Activated naive CD4-positive, alpha-beta T cell treated with anti-CD3 and anti-CD28 coated beads, Interleukin-2, amount 50 U/mL, for 24 hours (primary cell): ENCODE data around the gene ARHGAP8.

ENCODE experiments used
- H3K27ac Mint-ChIP-seq: one replicate; pipeline ENCODE4 v1.8.0; 2021; ENCODE audit warnings: mild to moderate bottlenecking, mixed read lengths
- H3K27me3 Mint-ChIP-seq: one replicate; pipeline ENCODE4 v1.8.0; 2021; ENCODE audit warnings: mixed read lengths
- H3K36me3 Mint-ChIP-seq: one replicate; pipeline ENCODE4 v1.8.0; 2021; ENCODE audit warnings: mixed read lengths
- H3K4me1 Mint-ChIP-seq: one replicate; pipeline ENCODE4 v1.8.0; 2021; ENCODE audit warnings: mixed read lengths
- H3K4me3 Mint-ChIP-seq: one replicate; pipeline ENCODE4 v1.8.0; 2021; ENCODE audit warnings: mild to moderate bottlenecking, mixed read lengths
- H3K9me3 Mint-ChIP-seq: one replicate; pipeline ENCODE4 v1.8.0; 2021; ENCODE audit warnings: mixed read lengths

The ARHGAP8 gene

DNA sequence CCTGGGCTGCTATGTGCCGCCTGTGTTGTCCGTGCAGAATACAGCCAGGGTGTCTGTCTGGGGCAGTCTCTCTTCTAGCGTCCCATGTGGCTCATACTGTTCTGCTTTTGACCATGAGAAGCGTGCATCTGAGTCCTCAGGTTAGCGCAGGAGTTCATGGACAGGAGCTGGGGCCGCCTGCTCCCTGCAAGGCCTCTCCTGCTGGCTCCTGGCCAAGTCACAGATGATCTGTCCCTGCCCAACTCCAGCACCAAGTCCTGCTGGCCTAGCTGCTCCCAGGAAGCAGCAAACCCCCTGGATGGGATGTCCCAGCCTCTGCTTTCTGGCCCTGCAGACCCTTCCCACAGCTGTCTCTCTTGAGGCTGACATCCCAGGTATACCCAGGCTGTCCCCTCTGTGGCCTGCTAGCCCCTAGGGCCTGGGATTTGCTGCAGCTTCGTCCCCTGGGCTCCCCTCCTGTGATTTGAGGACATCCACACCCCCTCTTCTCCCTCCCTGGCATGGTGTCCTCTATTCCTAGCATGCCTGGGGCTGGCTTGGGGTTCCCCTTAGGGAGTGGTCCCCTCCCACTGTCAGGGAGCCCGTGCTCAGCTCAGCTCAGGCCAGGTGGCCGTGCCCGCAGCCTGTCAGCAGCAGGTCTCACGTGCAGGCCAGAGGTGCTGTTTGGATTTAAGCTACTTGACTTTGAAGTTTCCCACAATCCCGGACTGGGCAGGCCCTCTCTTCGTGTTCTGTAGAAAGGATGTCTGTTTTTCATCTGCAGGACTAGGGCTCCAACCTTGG, 32.6 kb upstream of the ARHGAP8 start:
- no peak overlapping the region for H3K27ac Mint-ChIP-seq
- H3K9me3 Mint-ChIP-seq: no peaks in the 10 kb centered on the region
- H3K36me3 Mint-ChIP-seq: peaks cover 2% of the 10 kb centered on the region
- H3K27me3 Mint-ChIP-seq: no peaks in the 10 kb centered on the region
- no peaks in the 10 kb centered on the region for H3K4me1 Mint-ChIP-seq
- no peak overlapping the region for H3K4me3 Mint-ChIP-seq

DNA sequence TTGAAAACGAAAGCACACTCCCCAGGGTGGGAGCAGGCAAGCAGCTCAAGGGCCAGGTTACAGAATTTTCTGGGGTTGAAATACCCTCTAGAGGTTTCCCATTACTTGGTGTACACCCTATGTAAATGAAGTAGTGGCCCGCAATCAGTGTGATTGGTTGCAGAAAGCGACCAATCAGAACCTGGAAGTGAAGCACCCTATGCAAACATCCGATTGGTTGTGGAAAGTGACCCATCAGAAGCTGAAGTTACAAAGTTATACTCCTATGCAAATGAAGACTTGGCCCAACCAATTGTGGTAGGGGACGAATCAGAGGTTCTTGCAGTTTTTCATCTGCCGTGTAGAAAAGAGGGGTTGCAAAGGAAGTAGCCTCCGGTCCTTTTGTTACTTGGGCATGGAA, 31.2 kb upstream of the ARHGAP8 start:
- H3K27me3 Mint-ChIP-seq: no peaks in the 10 kb centered on the region
- no peaks in the 10 kb centered on the region for H3K9me3 Mint-ChIP-seq
- H3K27ac Mint-ChIP-seq: no peak overlapping the region
- peaks cover 2% of the 10 kb centered on the region for H3K36me3 Mint-ChIP-seq
- no peak overlapping the region for H3K4me3 Mint-ChIP-seq
- no peaks in the 10 kb centered on the region for H3K4me1 Mint-ChIP-seq

DNA sequence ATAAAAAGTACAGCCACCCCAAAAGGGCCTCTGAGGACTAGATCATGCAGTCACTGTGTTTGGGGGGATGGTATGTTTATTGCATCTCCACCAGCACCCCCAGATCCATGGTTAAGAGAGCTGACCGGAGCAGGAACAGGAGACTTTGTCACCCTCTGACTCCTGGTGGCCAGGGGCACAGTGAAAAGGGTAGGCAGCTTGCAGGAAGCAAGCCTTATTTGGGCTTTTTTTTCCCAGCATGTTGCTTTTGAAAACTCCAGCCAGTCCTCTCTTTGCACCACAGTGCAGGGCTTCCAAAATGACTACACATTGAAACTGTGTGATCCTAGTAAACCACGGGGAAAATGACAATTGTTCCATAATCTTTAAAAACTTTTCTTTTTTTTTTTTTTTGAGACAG, 29.8 kb upstream of the ARHGAP8 start:
- Mint-ChIP-seq H3K27me3 (no peaks in the 10 kb centered on the region), H3K4me1 (no peaks in the 10 kb centered on the region), H3K36me3 (peaks cover 2% of the 10 kb centered on the region)

DNA sequence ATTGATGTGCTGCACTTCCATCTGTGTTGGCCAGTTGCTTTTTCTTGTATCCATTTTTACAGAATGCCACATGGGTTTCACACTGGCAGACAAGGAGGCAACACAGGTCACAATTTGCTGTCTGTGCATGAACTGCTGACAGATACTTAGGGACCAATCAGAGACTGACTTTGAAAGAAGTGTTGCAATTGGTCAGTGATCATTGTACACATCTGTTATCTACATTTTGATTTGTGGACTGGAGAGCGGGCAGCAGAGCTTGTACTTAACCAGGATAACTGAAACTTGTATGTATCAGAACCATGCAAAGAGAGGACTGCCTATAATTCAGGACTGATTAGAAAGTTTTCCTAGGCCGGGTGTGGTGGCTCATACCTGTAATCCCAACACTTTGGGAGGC, 28.6 kb upstream of the ARHGAP8 start:
- no peaks in the 10 kb centered on the region for H3K4me1 Mint-ChIP-seq
- no peak overlapping the region for H3K4me3 Mint-ChIP-seq
- H3K27me3 Mint-ChIP-seq: no peaks in the 10 kb centered on the region
- H3K27ac Mint-ChIP-seq: no peak overlapping the region
- H3K9me3 Mint-ChIP-seq: no peaks in the 10 kb centered on the region
- H3K36me3 Mint-ChIP-seq: peaks cover 2% of the 10 kb centered on the region

More for the DNA sequence above, 29.8 kb upstream of the ARHGAP8 start:
- Mint-ChIP-seq H3K27ac (no peak overlapping the region), H3K4me3 (no peak overlapping the region), H3K9me3 (no peaks in the 10 kb centered on the region)

DNA sequence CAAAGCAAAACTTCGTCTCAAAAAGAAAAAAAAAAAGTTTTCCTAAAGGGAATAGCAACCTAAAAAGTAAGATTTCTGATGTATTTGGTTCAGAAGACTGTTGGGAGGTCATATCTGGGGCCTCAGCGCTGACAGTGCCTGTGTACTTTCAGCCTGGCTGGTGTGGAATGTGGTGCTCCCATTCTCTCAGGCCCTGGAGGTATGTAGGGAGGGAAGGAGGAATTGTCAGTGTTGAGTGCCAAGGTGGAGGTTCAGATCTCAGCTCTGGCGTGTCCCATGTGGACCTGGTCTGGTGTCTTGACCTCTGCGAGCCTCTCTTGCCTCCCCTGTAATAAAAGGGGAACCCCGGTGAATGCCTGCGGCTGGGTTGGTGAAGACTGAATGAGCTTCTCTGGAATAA, 28.0 kb upstream of the ARHGAP8 start:
- Mint-ChIP-seq H3K4me3 (no peak overlapping the region), H3K27me3 (no peaks in the 10 kb centered on the region), H3K27ac (no peak overlapping the region), H3K9me3 (no peaks in the 10 kb centered on the region), H3K36me3 (peaks cover 2% of the 10 kb centered on the region), H3K4me1 (no peaks in the 10 kb centered on the region)

DNA sequence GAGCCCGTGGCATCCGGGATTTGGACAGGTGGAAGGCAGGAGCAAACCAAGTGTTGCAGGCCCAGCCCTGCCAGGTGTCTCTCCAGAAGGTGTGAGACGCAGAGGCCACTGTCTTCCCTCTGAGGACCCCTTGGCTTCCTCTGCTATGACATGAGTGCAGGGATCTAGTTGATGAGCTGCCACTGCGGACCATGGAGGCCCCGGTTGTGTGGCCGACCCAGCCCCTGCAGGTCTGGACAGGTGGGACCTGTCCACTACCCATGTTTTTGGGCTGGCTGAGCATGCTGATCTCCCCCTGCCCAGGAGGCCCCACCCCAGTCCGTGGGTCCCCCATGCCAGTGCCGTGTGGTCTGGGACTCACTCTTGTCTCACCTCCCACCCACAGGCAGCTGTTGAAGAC, 27.5 kb upstream of the ARHGAP8 start:
- Mint-ChIP-seq H3K36me3 (peaks cover 2% of the 10 kb centered on the region), H3K27me3 (no peaks in the 10 kb centered on the region), H3K9me3 (no peaks in the 10 kb centered on the region), H3K4me1 (no peaks in the 10 kb centered on the region), H3K4me3 (no peak overlapping the region), H3K27ac (no peak overlapping the region)

DNA sequence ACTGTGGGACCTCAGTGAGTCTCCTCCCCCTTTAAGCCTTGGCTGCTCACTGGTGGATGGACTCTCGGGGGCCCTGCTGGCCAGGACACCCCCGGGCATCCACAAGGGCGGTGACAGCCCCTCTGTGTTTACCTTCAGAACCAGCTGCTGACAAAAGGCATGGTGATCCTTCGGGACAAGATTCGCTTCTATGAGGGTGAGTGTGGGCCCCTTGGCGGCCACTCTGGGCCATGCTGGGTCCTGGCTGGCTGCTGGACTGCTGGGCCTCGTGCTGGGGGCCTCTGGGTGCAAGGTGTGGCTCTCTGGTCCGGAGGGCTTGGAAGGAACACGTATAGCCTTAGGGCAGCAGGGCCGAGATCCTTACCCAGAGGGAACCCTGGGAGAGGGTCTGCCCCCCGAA, 25.9 kb upstream of the ARHGAP8 start:
- Mint-ChIP-seq H3K27ac (no peak overlapping the region), H3K4me1 (no peaks in the 10 kb centered on the region), H3K9me3 (no peaks in the 10 kb centered on the region), H3K4me3 (no peak overlapping the region), H3K27me3 (no peaks in the 10 kb centered on the region), H3K36me3 (no peaks in the 10 kb centered on the region)

DNA sequence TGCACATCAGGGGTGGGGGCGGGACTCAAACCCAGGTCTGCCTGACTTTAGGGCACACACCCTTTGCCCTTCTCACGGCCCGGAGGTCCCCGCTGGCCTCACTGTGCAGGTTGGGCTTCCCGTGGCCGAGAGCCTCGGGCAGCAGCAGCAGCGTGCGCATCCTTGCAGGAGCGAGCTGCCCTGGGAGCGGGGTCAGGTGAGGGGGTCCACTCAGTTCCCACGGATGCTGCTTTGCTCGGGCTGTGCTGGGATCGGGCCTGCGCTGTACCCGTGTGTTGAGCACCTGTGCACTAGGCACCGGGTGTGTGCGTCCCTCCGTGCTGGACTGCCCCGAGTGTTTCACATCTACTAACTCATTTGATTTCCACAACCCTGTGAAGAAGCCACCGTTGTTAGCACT, 25.2 kb upstream of the ARHGAP8 start:
- Mint-ChIP-seq H3K4me3 (no peak overlapping the region), H3K27me3 (no peaks in the 10 kb centered on the region), H3K9me3 (no peaks in the 10 kb centered on the region), H3K36me3 (no peaks in the 10 kb centered on the region), H3K4me1 (no peaks in the 10 kb centered on the region), H3K27ac (no peak overlapping the region)

DNA sequence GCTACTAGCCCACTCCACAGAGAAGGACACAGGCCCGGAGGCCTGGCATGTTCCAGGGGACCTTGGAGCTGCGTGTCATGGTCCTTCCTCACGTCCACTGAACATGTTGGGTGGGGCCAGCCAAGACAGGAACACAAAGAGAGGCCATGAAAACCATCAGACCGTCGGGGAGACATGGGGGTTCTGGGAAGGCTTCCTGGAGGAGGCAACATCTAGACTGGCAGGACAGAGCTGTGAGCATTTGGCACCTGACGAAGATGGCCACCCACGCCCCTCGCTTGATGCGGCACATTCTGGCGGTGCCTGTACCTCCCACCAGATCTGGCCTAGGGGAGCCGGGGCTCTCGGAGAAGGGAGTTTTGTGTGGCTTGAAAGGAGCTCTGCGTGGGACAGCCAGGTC, 24.7 kb upstream of the ARHGAP8 start:
- no peak overlapping the region for H3K4me3 Mint-ChIP-seq
- H3K4me1 Mint-ChIP-seq: no peaks in the 10 kb centered on the region
- no peaks in the 10 kb centered on the region for H3K27me3 Mint-ChIP-seq
- H3K9me3 Mint-ChIP-seq: no peaks in the 10 kb centered on the region
- no peaks in the 10 kb centered on the region for H3K36me3 Mint-ChIP-seq
- no peak overlapping the region for H3K27ac Mint-ChIP-seq

DNA sequence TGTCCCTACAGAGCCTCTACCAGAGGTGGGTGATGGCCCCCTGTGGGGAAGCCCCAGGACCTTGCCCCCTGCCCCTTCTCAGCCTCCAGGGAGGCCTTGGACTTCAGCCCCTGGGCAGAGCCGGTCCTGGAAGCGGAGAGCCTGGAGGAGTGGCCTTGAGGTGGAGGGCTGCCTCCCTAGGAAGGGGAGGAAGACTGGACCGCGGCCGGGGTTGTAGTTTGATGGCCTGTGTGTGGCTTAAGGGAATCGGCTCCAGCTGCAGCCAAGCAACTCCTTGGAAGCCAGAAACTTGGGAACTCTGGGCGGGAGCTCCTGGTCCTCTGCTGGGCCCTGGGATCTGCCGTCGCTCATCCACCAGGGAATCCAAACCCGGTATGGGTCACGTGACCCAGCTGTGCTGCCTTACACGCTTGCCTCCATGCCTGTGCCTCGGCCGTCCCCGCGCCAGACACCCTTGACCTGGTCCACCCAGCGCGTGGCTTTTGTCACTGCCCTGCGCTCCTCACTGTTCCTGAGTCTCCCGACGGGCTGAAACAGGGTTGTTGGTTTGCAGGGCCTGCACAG, 23.5 kb upstream of the ARHGAP8 start:
- Mint-ChIP-seq H3K9me3 (no peaks in the 10 kb centered on the region), H3K36me3 (no peaks in the 10 kb centered on the region), H3K4me1 (no peaks in the 10 kb centered on the region), H3K4me3 (no peak overlapping the region), H3K27me3 (no peaks in the 10 kb centered on the region), H3K27ac (no peak overlapping the region)

DNA sequence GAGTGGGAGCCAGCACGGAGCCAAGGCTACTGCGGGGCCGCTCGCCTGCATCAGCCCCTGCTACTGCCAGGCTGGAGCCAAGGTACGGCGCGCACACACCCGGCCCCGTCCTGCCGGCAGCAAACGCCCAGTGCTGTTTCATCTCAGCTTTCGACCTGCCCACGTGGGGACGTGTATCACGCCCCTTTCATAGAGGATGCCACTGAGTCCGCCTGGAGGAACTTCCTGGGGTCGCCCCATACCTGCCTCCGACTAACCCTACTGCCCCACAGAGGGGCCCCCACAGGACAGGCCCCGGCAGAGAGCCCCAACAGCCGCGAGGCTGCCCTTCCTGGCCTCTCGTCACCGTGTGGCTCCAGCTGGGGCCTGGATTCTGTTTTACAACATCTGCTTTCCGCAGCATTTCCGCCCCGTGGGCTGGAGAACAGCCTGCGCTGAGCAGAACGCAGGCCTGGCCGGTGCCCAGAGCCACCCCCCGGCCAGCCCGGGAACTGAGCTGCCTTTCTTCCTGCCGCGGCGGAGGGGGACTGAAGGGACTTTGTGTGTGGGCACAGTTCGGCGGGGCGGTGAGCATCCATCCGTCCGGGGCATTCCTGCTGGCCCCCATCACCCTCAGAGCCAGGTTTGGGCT, 22.9 kb upstream of the ARHGAP8 start:
- no peaks in the 10 kb centered on the region for H3K27me3 Mint-ChIP-seq
- H3K9me3 Mint-ChIP-seq: no peaks in the 10 kb centered on the region
- no peak overlapping the region for H3K27ac Mint-ChIP-seq
- no peaks in the 10 kb centered on the region for H3K36me3 Mint-ChIP-seq
- no peak overlapping the region for H3K4me3 Mint-ChIP-seq
- no peaks in the 10 kb centered on the region for H3K4me1 Mint-ChIP-seq

DNA sequence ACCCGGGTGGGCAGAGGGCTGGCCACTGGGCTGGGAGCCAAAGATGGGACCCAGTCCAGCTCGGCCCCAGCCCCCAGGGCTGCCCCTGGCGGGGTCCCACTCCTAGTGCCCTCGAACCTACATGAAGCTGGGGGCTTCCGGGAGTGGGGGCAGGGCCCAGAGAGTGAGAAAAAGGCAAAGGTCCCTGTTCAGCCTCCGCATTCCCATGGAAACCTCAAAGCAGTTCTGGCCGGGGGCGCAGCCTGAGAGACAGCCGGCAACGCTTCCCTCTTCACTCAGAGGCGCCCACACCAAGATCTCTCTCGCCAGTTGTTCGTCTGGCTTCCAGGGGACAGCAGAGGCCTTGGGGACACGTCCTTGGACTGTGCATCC, 22.4 kb upstream of the ARHGAP8 start:
- Mint-ChIP-seq H3K9me3 (no peaks in the 10 kb centered on the region), H3K27ac (no peak overlapping the region), H3K27me3 (no peaks in the 10 kb centered on the region), H3K4me1 (no peaks in the 10 kb centered on the region), H3K4me3 (no peak overlapping the region), H3K36me3 (no peaks in the 10 kb centered on the region)

DNA sequence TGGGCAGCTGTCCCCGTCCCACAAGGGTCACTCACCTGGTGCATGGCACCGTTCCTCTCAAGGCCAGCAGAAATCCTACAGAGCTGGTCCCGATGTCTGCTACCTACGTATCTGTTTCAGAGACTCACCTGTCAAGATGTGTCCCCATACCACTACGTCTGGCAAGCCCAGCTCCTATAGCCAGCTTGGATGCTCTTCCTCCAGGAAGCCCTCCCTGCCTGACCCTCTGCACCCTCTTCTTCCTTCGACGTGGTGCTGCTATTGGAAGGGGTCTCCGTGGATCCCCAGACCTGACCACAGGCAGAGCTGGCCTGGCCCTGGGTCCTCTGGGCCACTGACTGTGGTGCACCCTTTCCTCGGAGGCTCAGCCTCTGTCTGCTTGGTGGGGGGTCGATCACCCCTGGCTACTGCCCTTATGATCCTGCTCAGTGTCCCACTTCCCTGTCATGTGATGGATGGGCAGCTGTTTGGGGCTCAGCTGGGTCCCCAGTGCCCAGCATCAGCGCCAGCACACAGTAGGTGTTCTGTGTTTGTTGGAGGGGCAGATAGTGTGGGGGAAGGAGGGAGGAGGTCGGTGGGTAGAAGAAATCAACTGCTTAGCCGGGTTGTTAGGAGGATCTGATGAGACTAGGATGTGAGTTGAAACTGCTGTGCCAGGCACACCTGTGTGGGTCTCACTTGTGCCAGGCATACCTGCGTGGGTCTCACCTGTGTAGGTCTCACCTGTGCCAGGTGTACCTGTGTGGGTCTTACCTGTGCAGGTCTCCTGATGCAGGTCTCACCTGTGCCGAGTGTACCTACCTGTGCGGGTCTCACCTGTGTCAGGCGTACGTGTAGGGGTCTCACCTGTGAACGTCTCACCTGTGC, 21.7 kb upstream of the ARHGAP8 start:
- no peak overlapping the region for H3K27ac Mint-ChIP-seq
- H3K27me3 Mint-ChIP-seq: no peaks in the 10 kb centered on the region
- H3K36me3 Mint-ChIP-seq: no peaks in the 10 kb centered on the region
- H3K4me1 Mint-ChIP-seq: no peaks in the 10 kb centered on the region
- H3K9me3 Mint-ChIP-seq: no peaks in the 10 kb centered on the region
- H3K4me3 Mint-ChIP-seq: no peak overlapping the region

DNA sequence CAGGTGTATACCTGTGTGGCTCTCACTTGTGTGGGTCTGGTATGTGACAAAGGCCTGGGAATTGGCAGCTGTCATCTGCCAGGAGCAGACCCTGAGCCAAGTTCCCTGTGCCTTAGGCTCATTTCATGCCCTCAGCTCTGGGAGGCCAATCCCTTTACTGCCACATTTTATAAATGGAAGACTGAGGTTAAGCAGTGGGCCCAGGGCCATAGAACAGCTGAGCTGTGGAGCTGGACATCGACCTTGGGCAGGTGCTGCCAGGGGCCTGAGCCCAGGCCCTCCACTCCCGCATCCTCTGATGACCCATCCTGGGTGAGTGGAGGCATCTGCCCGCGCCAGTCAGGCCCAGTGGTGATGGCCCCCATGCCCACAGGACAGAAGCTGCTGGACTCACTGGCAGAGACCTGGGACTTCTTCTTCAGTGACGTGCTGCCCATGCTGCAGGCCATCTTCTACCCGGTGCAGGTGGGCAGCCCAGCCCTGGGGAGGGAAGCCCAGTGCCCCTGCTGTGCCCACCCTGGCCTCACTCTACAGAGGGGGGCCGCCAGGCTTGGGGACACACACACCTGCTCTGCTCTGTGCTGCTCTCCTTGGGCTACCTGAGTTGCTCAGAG, 20.9 kb upstream of the ARHGAP8 start:
- Mint-ChIP-seq H3K36me3 (no peaks in the 10 kb centered on the region), H3K4me3 (no peak overlapping the region), H3K27ac (no peak overlapping the region), H3K27me3 (no peaks in the 10 kb centered on the region), H3K9me3 (no peaks in the 10 kb centered on the region), H3K4me1 (no peaks in the 10 kb centered on the region)

DNA sequence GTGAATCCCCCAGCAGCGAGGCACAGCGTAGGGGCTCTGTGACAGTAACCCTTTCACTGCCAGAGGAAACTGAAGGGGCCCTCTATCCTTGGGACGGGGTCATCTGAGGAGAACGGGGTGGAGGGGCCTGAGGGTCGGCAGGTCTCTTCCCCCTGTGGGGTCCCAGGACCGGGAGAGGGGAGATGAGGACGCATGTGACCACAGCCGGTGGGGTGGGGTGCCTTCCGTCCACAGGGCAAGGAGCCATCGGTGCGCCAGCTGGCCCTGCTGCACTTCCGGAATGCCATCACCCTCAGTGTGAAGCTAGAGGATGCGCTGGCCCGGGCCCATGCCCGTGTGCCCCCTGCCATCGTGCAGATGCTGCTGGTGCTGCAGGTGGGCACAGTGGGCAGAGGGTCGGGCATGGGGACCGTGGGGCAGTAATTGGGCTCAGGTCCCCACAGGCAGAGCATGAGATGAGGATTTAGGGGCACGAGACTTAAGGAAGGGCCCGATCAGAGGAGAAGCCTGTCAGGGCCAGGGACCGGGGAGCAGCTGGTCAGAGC, 20.3 kb upstream of the ARHGAP8 start:
- Mint-ChIP-seq H3K27ac (no peak overlapping the region), H3K4me3 (no peak overlapping the region), H3K4me1 (no peaks in the 10 kb centered on the region), H3K36me3 (no peaks in the 10 kb centered on the region), H3K9me3 (no peaks in the 10 kb centered on the region), H3K27me3 (no peaks in the 10 kb centered on the region)
